ENCODE results near the gene BLM. TPM values are rescaled to one million over a fixed set of nuclear protein-coding genes. Genes with fewer than 3 reads are reported as not detected.
A peak's percentile ranks its signal among the peaks of the same experiment; 100 is the strongest.

BLM gene
- total RNA-seq, 1 experiment from 2014 or later: 15.6 TPM

GRCh38 chr15:90757461-90757860 lies 40.3 kb downstream of the BLM start:
- Mint-ChIP-seq H3K4me3 (ENCODE audit: unreplicated experiment) (no peak overlapping the region), H3K9me3 (ENCODE audit: unreplicated experiment) (no peaks in the 10 kb centered on the region), H3K27ac (ENCODE audit: unreplicated experiment) (peak overlapping the region; percentile 42), H3K36me3 (ENCODE audit: insufficient read depth, unreplicated experiment) (peaks cover 16% of the 10 kb centered on the region), H3K4me1 (ENCODE audit: low read depth, unreplicated experiment) (no peaks in the 10 kb centered on the region), H3K27me3 (ENCODE audit: insufficient read depth, unreplicated experiment) (no peaks in the 10 kb centered on the region)
- intact Hi-C loops (cut with micrococcal nuclease; ENCODE audit: unreplicated experiment): no loop called here
- no TSS peak for BruUV-seq (replicated peaks)
- Histone ChIP-seq H3K9me3 (no peaks in the 10 kb centered on the region), H3K27me3 (replicated peaks; ENCODE audit: control insufficient read depth, insufficient read depth, low read length) (no peaks in the 10 kb centered on the region), H3K4me3 (ENCODE audit: low read depth, low read length) (no peak overlapping the region), H3K36me3 (ENCODE audit: control insufficient read depth, insufficient read depth, low read length) (no peaks in the 10 kb centered on the region), H3K4me1 (no peaks in the 10 kb centered on the region)
- TF ChIP-seq, protein P1, sequence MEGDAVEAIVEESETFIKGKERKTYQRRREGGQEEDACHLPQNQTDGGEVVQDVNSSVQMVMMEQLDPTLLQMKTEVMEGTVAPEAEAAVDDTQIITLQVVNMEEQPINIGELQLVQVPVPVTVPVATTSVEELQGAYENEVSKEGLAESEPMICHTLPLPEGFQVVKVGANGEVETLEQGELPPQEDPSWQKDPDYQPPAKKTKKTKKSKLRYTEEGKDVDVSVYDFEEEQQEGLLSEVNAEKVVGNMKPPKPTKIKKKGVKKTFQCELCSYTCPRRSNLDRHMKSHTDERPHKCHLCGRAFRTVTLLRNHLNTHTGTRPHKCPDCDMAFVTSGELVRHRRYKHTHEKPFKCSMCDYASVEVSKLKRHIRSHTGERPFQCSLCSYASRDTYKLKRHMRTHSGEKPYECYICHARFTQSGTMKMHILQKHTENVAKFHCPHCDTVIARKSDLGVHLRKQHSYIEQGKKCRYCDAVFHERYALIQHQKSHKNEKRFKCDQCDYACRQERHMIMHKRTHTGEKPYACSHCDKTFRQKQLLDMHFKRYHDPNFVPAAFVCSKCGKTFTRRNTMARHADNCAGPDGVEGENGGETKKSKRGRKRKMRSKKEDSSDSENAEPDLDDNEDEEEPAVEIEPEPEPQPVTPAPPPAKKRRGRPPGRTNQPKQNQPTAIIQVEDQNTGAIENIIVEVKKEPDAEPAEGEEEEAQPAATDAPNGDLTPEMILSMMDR (IDR thresholded peaks at IDR 0.05; ENCODE audit: insufficient read depth in 1 of 2, low read depth in 1 of 2, low read length in 1 of 2, severe bottlenecking in 1 of 2, unreplicated experiment in 1 of 2): no peak
- no peak for DNase-seq
- POLR2A ChIA-PET: no interaction called here
- CTCF ChIA-PET: no interaction called here

GRCh38 chr15:90760661-90761232 lies 43.6 kb downstream of the BLM start:
- Mint-ChIP-seq H3K27ac (ENCODE audit: unreplicated experiment) (no peak overlapping the region), H3K4me3 (ENCODE audit: unreplicated experiment) (no peak overlapping the region), H3K4me1 (ENCODE audit: low read depth, unreplicated experiment) (no peaks in the 10 kb centered on the region)

DNA sequence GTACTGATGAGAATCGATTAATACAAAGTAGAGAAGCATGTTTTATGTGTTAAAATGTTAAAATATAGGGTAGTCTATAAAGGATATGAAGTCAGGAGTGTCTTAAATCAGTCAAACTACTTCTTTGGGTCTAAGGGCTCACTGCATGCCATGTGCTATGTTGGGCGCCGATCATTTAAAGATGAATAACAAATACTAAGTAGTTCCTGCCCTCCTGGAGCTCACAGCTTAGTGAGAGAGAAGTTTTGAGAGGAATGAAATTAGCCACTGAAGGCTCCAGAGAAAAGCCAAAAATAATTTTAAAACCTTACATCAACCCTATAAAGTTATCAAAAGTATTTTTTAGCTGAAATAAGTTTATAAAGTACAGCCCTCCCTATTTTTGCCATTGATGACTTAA lies 44.5 kb downstream of the BLM start:
- Mint-ChIP-seq H3K4me3 (ENCODE audit: unreplicated experiment) (no peak overlapping the region), H3K4me1 (ENCODE audit: low read depth, unreplicated experiment) (no peaks in the 10 kb centered on the region), H3K27ac (ENCODE audit: unreplicated experiment) (no peak overlapping the region), H3K36me3 (ENCODE audit: insufficient read depth, unreplicated experiment) (peaks cover 16% of the 10 kb centered on the region), H3K9me3 (ENCODE audit: unreplicated experiment) (no peaks in the 10 kb centered on the region), H3K27me3 (ENCODE audit: insufficient read depth, unreplicated experiment) (no peaks in the 10 kb centered on the region)
- Histone ChIP-seq H3K4me3 (ENCODE audit: low read depth, low read length) (no peak overlapping the region), H3K4me1 (no peaks in the 10 kb centered on the region), H3K9me3 (no peaks in the 10 kb centered on the region), H3K36me3 (ENCODE audit: control insufficient read depth, insufficient read depth, low read length) (no peaks in the 10 kb centered on the region), H3K27me3 (replicated peaks; ENCODE audit: control insufficient read depth, insufficient read depth, low read length) (no peaks in the 10 kb centered on the region)
- intact Hi-C loops (cut with micrococcal nuclease; ENCODE audit: unreplicated experiment): no loop called here
- ChIA-PET POLR2A (no interaction called here), CTCF (no interaction called here)
- TF ChIP-seq, protein P1 (IDR thresholded peaks at IDR 0.05; ENCODE audit: insufficient read depth in 1 of 2, low read depth in 1 of 2, low read length in 1 of 2, severe bottlenecking in 1 of 2, unreplicated experiment in 1 of 2): no peak
- BruUV-seq (replicated peaks): no TSS peak
- no peak for DNase-seq

More at GRCh38 chr15:90760661-90761232, 43.6 kb downstream of the BLM start:
- Mint-ChIP-seq H3K27me3 (ENCODE audit: insufficient read depth, unreplicated experiment) (no peaks in the 10 kb centered on the region), H3K9me3 (ENCODE audit: unreplicated experiment) (no peaks in the 10 kb centered on the region), H3K36me3 (ENCODE audit: insufficient read depth, unreplicated experiment) (peaks cover 16% of the 10 kb centered on the region)
- TF ChIP-seq, protein P1 (IDR thresholded peaks at IDR 0.05; ENCODE audit: insufficient read depth in 1 of 2, low read depth in 1 of 2, low read length in 1 of 2, severe bottlenecking in 1 of 2, unreplicated experiment in 1 of 2): no peak
- POLR2A ChIA-PET: no interaction called here
- no peaks in the 10 kb centered on the region for H3K9me3 ChIP-seq
- H3K4me3 ChIP-seq (ENCODE audit: low read depth, low read length): no peak overlapping the region
- H3K4me1 ChIP-seq: no peaks in the 10 kb centered on the region
- CTCF ChIA-PET: no interaction called here
- no TSS peak for BruUV-seq (replicated peaks)
- no peaks in the 10 kb centered on the region for H3K27me3 ChIP-seq (replicated peaks; ENCODE audit: control insufficient read depth, insufficient read depth, low read length)
- intact Hi-C loops (cut with micrococcal nuclease; ENCODE audit: unreplicated experiment): no loop called here
- DNase-seq: no peak
- no peaks in the 10 kb centered on the region for H3K36me3 ChIP-seq (ENCODE audit: control insufficient read depth, insufficient read depth, low read length)
